NCI-H1417 (cell line): Measurements from ENCODE around the gene NPFFR1.
"Not testable (repeated sequence)": the region's sequence is repeated elsewhere in the genome, so short reads cannot be mapped to it uniquely, and the experiment has no call there.

ENCODE experiments used
- DNase-seq, 3 experiments: peaks; one replicate each; lab custom pipeline; 2025; lab: John Stamatoyannopoulos, UW

The NPFFR1 gene

GRCh38 chr10:70286616-70287015 lies 2.8 kb upstream of the NPFFR1 start:
- no peak for DNase-seq

DNA sequence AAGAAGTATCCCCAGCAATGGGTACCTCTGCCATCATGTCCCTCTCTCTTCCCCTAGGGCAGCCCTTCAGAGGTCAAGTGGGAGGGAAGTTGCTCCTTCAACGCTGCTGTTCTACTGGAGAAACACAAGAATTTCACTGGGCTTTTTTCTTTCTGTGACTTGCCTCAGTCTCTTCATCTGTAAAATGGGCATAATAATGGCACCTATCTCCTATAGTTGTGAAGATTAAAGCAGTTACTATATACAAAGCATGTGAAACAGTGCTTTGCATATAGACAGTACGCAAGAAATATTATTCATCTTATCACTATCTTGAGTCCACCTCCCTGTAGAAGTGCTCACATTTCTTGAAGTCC lies 1.6 kb upstream of the NPFFR1 start:
- no peak for DNase-seq

- no peak for DNase-seq
These were observed 1.0 kb upstream of the NPFFR1 start for GRCh38 chr10:70284542-70285475.

DNA sequence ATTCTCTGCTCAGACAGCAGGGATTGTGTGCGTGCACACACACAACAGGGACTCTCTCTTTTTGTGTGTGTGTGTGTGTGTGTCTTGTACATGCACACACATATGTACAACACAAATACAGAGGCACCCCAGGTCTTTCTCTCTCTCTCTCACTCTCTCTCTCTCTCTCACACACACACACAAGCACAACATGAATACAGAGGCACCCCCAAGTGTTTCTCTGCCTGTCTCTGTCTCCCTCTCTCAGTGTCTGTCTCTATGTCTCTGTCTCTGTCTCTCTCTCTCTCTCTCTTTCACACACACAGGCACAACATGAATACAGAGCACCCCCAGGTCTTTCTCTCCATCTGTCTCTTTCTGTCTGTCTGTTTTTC lies 746 bp downstream of the NPFFR1 start:
- DNase-seq, result no peak

GRCh38 chr10:70281609-70282008 lies 2.2 kb downstream of the NPFFR1 start:
- peak in 1 of 3 experiments; percentile 2 for DNase-seq

- DNase-seq, result no peak
These were observed 3.7 kb downstream of the NPFFR1 start for GRCh38 chr10:70280099-70280498.

GRCh38 chr10:70277396-70278030 lies 6.3 kb downstream of the NPFFR1 start:
- no peak for DNase-seq

DNA sequence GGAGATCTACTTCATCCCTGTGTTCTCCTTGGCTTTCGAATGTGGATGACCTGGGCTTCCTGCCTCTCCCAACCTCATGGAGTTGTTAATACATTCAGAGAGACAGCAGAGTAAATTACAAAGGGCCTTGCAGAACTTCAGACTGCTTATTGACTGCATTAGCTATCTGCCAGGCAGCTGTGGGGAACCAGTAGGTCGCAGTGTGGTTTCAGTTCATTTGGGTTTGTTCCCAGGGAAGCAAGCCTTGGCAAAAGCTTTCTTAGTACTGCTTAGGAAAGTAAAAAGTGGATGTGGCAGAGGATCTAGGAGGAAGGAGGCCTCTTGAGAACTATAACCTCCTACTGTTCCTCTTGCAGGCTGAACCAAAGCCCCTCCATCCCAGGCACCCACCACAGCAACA lies 9.2 kb downstream of the NPFFR1 start:
- DNase-seq, result no peak

- DNase-seq, result peak in 1 of 3 experiments; percentile 2
These were observed 10.9 kb downstream of the NPFFR1 start for GRCh38 chr10:70272925-70273316.

- no peak for DNase-seq
These were observed 11.5 kb downstream of the NPFFR1 start for GRCh38 chr10:70271996-70272924.

DNA sequence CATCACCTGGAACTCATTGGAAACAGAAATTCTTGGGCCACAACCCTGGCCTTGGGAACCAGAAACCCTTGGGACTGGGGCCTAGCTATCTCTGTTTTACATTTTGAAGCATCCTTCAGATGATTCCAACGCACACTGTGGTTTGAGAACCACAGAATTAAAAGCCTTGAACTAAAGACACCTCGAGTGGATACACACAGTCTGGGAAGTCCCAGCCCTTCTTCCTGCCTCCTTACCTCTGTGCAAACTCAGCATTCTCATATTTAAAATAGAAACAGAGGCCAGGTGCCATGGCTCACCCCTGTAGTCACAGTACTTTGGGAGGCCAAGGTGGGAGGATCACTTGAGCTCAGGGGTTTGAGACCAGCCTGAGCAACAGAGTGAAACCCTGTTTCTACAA lies 12.9 kb downstream of the NPFFR1 start:
- DNase-seq, result no peak

DNA sequence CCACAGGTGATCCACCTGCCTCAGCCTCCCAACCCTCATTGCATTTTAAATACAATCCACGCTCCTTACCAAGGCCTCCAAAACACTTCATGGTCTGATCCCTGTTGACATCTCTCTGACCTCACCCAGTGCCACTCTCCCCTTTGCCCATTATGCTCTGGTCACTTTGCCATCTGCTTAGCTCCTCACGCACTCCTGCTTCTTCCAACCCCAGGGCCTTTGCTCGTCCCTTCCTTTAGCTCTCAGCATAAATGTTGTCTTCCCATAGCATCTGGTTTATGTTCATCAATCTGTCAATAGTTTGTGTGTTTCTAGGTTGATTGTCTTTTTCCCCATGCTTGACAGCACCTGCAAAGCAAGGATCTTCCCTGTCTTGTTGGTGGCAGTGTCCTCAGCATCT lies 14.1 kb downstream of the NPFFR1 start:
- DNase-seq, result no peak

GRCh38 chr10:70268376-70268775 lies 15.4 kb downstream of the NPFFR1 start:
- DNase-seq, result no peak

DNA sequence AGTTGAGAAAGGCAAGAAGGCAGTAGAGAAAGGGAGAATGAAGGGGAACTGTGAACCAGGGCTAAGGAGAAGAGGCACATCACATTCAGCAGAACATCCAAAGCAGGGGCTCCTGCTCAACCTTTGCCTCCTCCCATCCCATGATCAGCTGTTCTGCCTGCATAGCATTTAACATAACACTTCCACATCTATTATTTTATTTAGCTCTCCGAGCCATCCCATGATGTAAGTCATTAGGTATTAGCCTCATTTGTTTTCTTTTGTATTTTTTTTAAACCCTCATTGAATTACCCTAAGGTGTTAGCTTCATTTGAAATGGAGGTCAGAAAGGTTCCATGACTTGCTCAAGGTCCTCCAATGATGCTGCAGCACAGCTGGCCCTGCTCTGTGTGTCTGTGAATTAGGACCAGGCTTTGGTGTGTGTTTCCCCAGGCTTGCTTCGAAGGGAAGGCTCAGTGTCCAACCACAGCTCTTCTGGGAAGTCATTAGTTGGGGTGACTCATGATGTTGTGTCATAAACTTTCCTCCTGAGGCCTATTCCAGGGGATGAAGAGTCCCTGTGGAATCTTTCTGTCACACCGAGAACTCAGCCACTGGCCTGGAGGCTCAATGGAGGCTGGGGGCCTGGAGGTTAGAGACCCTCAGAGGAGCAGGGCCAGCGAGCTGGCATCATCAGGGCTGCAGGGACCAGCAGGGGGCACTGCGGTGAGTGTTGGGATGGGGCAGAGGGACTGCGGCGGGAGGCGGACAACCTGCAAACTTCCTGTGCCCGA lies 16.5 kb downstream of the NPFFR1 start:
- no peak for DNase-seq

DNA sequence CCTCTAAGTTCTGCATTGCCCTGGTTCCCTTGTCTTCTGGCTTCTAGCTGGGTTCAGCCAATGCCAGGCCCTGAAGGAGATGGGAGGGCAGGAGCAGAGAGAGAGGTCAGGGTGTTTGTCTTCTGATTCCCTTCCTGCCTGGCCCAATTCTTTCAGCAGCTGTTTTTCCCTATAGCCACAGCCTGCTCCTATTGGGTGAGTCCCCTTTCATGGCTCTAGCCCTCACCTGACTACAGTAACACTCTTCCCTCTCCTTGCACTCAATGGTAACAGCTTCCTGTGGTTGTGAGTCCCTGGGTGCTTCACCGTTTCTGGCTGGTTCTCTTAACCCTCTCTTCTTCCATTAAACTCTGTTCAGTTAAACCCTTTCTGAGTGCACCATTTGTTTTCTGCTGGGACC lies 17.1 kb downstream of the NPFFR1 start:
- DNase-seq, result no peak

- DNase-seq, result no peak
These were observed 17.7 kb downstream of the NPFFR1 start for GRCh38 chr10:70266056-70266455.

DNA sequence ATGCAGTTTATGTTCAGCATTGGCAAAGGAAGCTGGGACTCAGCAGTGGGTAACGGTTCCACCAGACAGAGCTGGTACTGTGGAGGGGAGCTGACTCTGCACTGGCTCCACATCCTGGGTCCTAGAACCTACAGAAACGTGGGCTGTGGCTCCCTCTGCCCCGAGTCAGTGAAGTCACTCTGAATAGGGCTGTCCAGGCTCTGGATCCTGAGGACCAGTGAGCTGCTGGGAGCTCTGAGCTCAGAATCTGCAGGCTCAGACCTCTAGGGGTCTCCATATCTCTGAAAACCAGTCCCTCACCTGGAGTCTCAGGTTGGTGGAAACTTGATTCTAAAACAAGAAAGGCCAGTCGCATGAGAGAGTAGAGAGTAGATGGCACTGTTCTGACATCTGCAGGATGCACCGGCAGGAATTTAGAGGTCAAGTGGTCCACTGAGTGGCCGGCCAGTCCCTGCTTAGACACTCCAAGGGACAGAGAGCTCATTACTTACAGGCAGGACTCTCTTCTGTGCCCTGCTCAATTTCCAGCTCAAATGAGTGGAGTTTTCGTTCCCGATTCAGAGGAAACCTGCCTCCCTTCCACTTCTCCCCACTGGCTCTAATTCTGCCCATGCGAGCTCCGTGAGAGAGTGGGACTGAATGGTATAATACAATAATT lies 18.6 kb downstream of the NPFFR1 start:
- peak in 1 of 3 experiments; percentile 45 for DNase-seq

- DNase-seq, result no peak
These were observed 23.1 kb downstream of the NPFFR1 start for GRCh38 chr10:70260734-70261133.

DNA sequence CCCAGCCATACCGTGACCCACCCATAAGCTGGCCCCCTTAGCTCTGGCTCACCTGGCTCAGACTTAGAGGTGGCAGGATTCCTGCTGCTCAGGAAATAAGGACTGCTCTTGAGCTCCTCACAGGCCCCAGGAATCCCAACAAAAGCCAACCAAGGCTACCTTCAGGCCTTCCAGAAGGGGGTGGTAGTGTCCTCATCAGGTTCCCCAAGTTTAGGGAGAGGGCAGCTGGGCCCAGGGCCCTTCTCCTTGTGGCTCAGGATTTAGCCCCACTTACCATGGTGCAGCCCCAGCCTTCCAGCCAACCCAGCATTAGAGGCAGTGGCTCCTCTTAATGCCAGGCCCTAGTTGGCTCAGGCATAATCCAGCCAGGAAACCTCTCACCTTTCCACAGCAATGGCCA lies 23.5 kb downstream of the NPFFR1 start:
- no peak for DNase-seq

- no peak for DNase-seq
These were observed 25.6 kb downstream of the NPFFR1 start for GRCh38 chr10:70258216-70258615.

DNA sequence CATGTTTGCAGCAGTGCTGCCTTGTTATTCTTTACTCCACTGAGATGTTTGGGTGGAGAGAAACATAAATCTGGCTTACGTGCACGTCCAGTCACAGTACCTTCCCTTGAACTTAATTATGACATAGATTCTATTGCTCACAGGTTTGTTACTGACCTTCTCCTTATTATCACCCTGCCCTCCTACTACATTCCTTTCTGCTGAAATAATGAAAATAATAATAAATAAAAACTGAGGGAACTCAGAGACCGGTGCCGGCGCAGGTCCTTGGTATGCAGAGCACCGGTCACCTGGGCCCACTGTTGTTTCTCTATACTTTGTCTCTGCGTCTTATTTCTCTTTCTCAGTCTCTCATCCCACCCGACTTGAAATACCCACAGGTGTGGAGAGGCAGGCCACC lies 26.0 kb downstream of the NPFFR1 start:
- not testable (repeated sequence) for DNase-seq
